ENCODE measurements around the gene SCGB1A1.

- no peak for TF ChIP-seq CTCF (conservative IDR thresholded peaks at IDR 0.05 in 1 of 2, IDR thresholded peaks at IDR 0.05 in 1 of 2; ENCODE audit: low read depth in 1 of 2, low read length in 2 of 2)
- TF ChIP-seq EZH2 (IDR thresholded peaks at IDR 0.05; ENCODE audit: low read length, missing control alignments) = no peak
Observed at GRCh38 chr11:62427630-62428233, 8.9 kb downstream of the SCGB1A1 start.
